ENCODE results near the gene CLEC20A.

GRCh38 chr1:178452013-178452412 is 44.8 kb downstream of the CLEC20A start:
- TF ChIP-seq, protein P1, sequence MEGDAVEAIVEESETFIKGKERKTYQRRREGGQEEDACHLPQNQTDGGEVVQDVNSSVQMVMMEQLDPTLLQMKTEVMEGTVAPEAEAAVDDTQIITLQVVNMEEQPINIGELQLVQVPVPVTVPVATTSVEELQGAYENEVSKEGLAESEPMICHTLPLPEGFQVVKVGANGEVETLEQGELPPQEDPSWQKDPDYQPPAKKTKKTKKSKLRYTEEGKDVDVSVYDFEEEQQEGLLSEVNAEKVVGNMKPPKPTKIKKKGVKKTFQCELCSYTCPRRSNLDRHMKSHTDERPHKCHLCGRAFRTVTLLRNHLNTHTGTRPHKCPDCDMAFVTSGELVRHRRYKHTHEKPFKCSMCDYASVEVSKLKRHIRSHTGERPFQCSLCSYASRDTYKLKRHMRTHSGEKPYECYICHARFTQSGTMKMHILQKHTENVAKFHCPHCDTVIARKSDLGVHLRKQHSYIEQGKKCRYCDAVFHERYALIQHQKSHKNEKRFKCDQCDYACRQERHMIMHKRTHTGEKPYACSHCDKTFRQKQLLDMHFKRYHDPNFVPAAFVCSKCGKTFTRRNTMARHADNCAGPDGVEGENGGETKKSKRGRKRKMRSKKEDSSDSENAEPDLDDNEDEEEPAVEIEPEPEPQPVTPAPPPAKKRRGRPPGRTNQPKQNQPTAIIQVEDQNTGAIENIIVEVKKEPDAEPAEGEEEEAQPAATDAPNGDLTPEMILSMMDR (IDR thresholded peaks at IDR 0.05), result no peak
- no peak for TF ChIP-seq POLR2A (IDR thresholded peaks at IDR 0.05)
